Tibial nerve (tissue), 4 donors: ENCODE data around the gene GCK. TPM values are rescaled to one million over a fixed set of nuclear protein-coding genes. Genes with fewer than 3 reads are reported as not detected.

Source experiments
- DNase-seq, 2 donors: peaks; one replicate each; pipeline ENCODE4 v3.0.0-alpha.2; 2019; ENCODE audit warnings: low spot score in 2 of 2
- H3K27ac ChIP-seq, 4 donors: fragments of 200-600 bp; sonication (generic) in 3 of 4; one replicate each; pipeline ENCODE4 v1.5.1; 2017 to 2019; ENCODE audit warnings: mild to moderate bottlenecking in 1 of 4
- H3K27me3 ChIP-seq, 2 donors: fragments of 200-600 bp; sonication (generic) in 1 of 2; one replicate each; pipeline versions ENCODE4 v1.5.1 to v1.6.0; 2017 to 2019
- H3K36me3 ChIP-seq, 3 donors: fragments of 200-600 bp; sonication (generic); one replicate each; pipeline ENCODE4 v1.5.1; 2018 to 2019
- H3K4me1 ChIP-seq, 4 donors: fragments of 200-600 bp; sonication (generic) in 3 of 4; one replicate each; pipeline ENCODE4 v1.5.1; 2017 to 2019
- H3K4me3 ChIP-seq, 4 donors: fragments of 200-600 bp; sonication (generic) in 3 of 4; one replicate each; pipeline ENCODE4 v1.5.1; 2017 to 2019; ENCODE audit warnings: mild to moderate bottlenecking in 1 of 4, moderate library complexity in 1 of 4
- H3K9me3 ChIP-seq, 4 donors: fragments of 200-600 bp; sonication (generic) in 3 of 4; one replicate each; pipeline ENCODE4 v1.5.1; 2017 to 2019
- CTCF ChIP-seq, 5 experiments: fragments of 200-600 bp in 3 of 5; fragments of 450-650 bp in 2 of 5; sonication (generic) in 3 of 5; IDR thresholded peaks; one replicate each; pipeline ENCODE4 v1.5.1; 2016 to 2019; ENCODE audit warnings: antibody characterized with exemption in 5 of 5, mild to moderate bottlenecking in 3 of 5, moderate library complexity in 2 of 5
- EP300 ChIP-seq, 2 donors: sonication (generic); formaldehyde crosslinking; IDR thresholded peaks; one replicate each; pipeline ENCODE4 v1.6.1; 2017; ENCODE audit warnings: antibody characterized with exemption in 2 of 2, mild to moderate bottlenecking in 1 of 2
- POLR2A ChIP-seq, 2 donors: fragments of 450-650 bp; IDR thresholded peaks; one replicate each; pipeline ENCODE4 v1.6.1; 2017; ENCODE audit warnings: antibody characterized with exemption in 2 of 2, mild to moderate bottlenecking in 2 of 2, moderate library complexity in 2 of 2
- WGBS, 2 donors: methylation state at CpG; one replicate each; pipeline ENCODE4 v1.1.5; 2018; 5-methylcytosine and 5-hydroxymethylcytosine counted together
- total RNA-seq, 4 donors: library from RNA; depleted of rRNA; stranded (reverse); fragments of >200 nt; gene quantifications; one replicate each; pipeline ENCODE4 v1.1.0, GENCODE V29; 2016

The GCK gene
- total RNA-seq, 4 donors from 2014 or later = 2.3 to 3.0 (median 2.4) TPM; not detected in 1

DNA sequence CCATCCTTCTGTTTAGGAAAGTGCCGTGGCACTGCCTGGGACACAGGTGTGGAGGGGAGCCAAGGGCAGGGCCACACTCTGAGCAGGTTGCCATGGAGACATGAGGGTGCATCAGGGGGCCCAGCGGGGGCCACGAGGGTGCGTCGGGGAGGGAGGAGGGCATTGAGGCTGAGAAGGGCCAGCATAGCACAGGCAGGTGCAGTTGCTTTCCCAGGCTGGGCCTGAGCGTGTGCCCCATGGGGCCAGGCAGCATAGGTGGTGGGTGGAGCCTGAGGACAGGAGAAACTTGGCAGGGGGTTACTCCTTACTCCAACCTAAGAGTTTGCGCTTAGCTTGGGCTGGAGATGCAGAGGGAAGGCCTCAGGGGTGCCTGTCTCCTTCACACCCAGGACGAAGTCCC is 26.8 kb upstream of the GCK start:
- no peak for DNase-seq
- no peak overlapping the region for H3K27ac ChIP-seq
- H3K9me3 ChIP-seq = peaks cover 0 to 11% (median 0%) of the 10 kb centered on the region in 4 donors
- WGBS, 2 donors = 67 to 81% methylated on average over 8 of the region's 8 CpGs
- peaks cover 0 to 41% (median 8%) of the 10 kb centered on the region in 3 donors for H3K36me3 ChIP-seq
- H3K27me3 ChIP-seq = no peaks in the 10 kb centered on the region
- no peaks in the 10 kb centered on the region for H3K4me1 ChIP-seq
- TF ChIP-seq CTCF (IDR thresholded peaks at IDR 0.05) (no peak), EP300 (IDR thresholded peaks at IDR 0.05) (no peak), POLR2A (IDR thresholded peaks at IDR 0.05) (no peak)
- no peak overlapping the region for H3K4me3 ChIP-seq

- Histone ChIP-seq H3K27me3 (no peaks in the 10 kb centered on the region), H3K36me3 (peaks cover 0 to 46% (median 13%) of the 10 kb centered on the region in 3 donors), H3K4me3 (no peak overlapping the region), H3K9me3 (peaks cover 0 to 11% (median 0%) of the 10 kb centered on the region in 4 donors), H3K4me1 (no peaks in the 10 kb centered on the region), H3K27ac (no peak overlapping the region)
- TF ChIP-seq EP300 (IDR thresholded peaks at IDR 0.05) = no peak
- TF ChIP-seq POLR2A (IDR thresholded peaks at IDR 0.05) = no peak
- TF ChIP-seq CTCF (IDR thresholded peaks at IDR 0.05) = no peak
- WGBS, 2 donors = 89 to 95% methylated on average over 6 to 7 of the region's 7 CpGs
- no peak for DNase-seq
Observed at GRCh38 chr7:44215531-44215930, 26.3 kb upstream of the GCK start.

- Histone ChIP-seq H3K27ac (no peak overlapping the region), H3K9me3 (peaks cover 0 to 6% (median 0%) of the 10 kb centered on the region in 4 donors), H3K27me3 (no peaks in the 10 kb centered on the region), H3K4me3 (no peak overlapping the region), H3K4me1 (no peaks in the 10 kb centered on the region), H3K36me3 (peaks cover 0 to 52% (median 19%) of the 10 kb centered on the region in 3 donors)
- DNase-seq = no peak
- TF ChIP-seq POLR2A (IDR thresholded peaks at IDR 0.05) (no peak), EP300 (IDR thresholded peaks at IDR 0.05) (no peak), CTCF (IDR thresholded peaks at IDR 0.05) (no peak)
- WGBS, 2 donors = 76 to 79% methylated on average over 9 of the region's 9 CpGs
Observed at GRCh38 chr7:44213877-44214388, 24.7 kb upstream of the GCK start.

GRCh38 chr7:44213206-44213876 is 24.1 kb upstream of the GCK start:
- no peak overlapping the region for H3K27ac ChIP-seq
- TF ChIP-seq POLR2A (IDR thresholded peaks at IDR 0.05) (no peak), CTCF (IDR thresholded peaks at IDR 0.05) (no peak), EP300 (IDR thresholded peaks at IDR 0.05) (no peak)
- 84 to 90% methylated on average over 3 of the region's 3 CpGs for WGBS, 2 donors
- no peak overlapping the region for H3K4me3 ChIP-seq
- no peaks in the 10 kb centered on the region for H3K27me3 ChIP-seq
- peaks cover 0 to 58% (median 22%) of the 10 kb centered on the region in 3 donors for H3K36me3 ChIP-seq
- H3K9me3 ChIP-seq = no peaks in the 10 kb centered on the region
- H3K4me1 ChIP-seq = no peaks in the 10 kb centered on the region
- no peak for DNase-seq

GRCh38 chr7:44212581-44213184 is 23.4 kb upstream of the GCK start:
- Histone ChIP-seq H3K9me3 (no peaks in the 10 kb centered on the region), H3K4me3 (no peak overlapping the region), H3K36me3 (peaks cover 2 to 65% (median 25%) of the 10 kb centered on the region in 3 donors), H3K27ac (no peak overlapping the region), H3K4me1 (no peaks in the 10 kb centered on the region), H3K27me3 (no peaks in the 10 kb centered on the region)
- 83 to 85% methylated on average over 7 of the region's 7 CpGs for WGBS, 2 donors
- TF ChIP-seq POLR2A (IDR thresholded peaks at IDR 0.05) = no peak
- TF ChIP-seq CTCF (IDR thresholded peaks at IDR 0.05) = no peak
- no peak for TF ChIP-seq EP300 (IDR thresholded peaks at IDR 0.05)
- no peak for DNase-seq
